Adipocyte (in vitro differentiated cells): Measurements from ENCODE around the gene ZNF667.

Experiments
- DNase-seq: peaks from one replicate; pipeline ENCODE4 v3.0.0-alpha.2; 2015; ENCODE audit warnings: low read depth
- H3K27me3 ChIP-seq: replicated peaks from 2 replicates; pipeline ENCODE4 v1.7.0; 2013; ENCODE audit warnings: mild to moderate bottlenecking, low read length, moderate library complexity; ENCODE audit not compliant: control insufficient read depth, insufficient read depth
- H3K36me3 ChIP-seq: 2 replicates; pipeline ENCODE4 v1.7.0; 2013; ENCODE audit warnings: low read length, mild to moderate bottlenecking, moderate library complexity; ENCODE audit not compliant: control insufficient read depth, insufficient read depth, severe bottlenecking
- H3K4me1 ChIP-seq: 2 replicates; pipeline ENCODE4 v1.7.0; 2013; ENCODE audit warnings: mild to moderate bottlenecking, low read length, moderate library complexity; ENCODE audit not compliant: control insufficient read depth, insufficient read depth
- H3K4me3 ChIP-seq: 2 replicates; pipeline ENCODE4 v1.7.0; 2013; ENCODE audit warnings: mild to moderate bottlenecking, low read length, moderate library complexity
- H3K9ac ChIP-seq: 2 replicates; pipeline ENCODE4 v1.7.0; 2013; ENCODE audit warnings: mild to moderate bottlenecking, low read length, moderate library complexity
- H3K9me3 ChIP-seq: 2 replicates; pipeline ENCODE4 v1.7.0; 2013; ENCODE audit warnings: mild to moderate bottlenecking, low read length, moderate library complexity; ENCODE audit not compliant: control insufficient read depth

The ZNF667 gene

DNA sequence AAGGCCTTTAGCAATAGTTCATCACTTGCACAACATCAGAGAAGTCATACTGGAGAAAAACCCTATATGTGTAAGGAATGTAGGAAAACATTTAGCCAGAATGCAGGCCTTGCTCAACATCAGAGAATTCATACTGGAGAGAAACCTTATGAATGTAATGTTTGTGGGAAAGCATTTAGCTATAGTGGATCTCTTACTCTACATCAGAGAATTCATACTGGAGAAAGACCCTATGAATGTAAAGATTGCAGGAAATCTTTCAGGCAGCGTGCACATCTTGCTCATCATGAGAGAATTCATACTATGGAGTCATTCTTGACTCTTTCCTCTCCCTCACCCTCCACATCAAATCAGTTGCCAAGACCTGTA is 53.2 kb downstream of the ZNF667 start:
- DNase-seq, result no peak
- Histone ChIP-seq H3K9me3 (peaks cover 100% of the 10 kb centered on the region), H3K9ac (no peak overlapping the region), H3K27me3 (no peaks in the 10 kb centered on the region), H3K4me3 (peak overlapping the region; percentile 75), H3K36me3 (peaks cover 60% of the 10 kb centered on the region), H3K4me1 (no peaks in the 10 kb centered on the region)

GRCh38 chr19:56423276-56423984 is 53.7 kb downstream of the ZNF667 start:
- peaks cover 100% of the 10 kb centered on the region for H3K9me3 ChIP-seq
- no peak for DNase-seq
- H3K36me3 ChIP-seq, result peaks cover 66% of the 10 kb centered on the region
- H3K27me3 ChIP-seq, result no peaks in the 10 kb centered on the region
- H3K4me3 ChIP-seq, result peak overlapping the region; percentile 75
- no peak overlapping the region for H3K9ac ChIP-seq
- H3K4me1 ChIP-seq, result no peaks in the 10 kb centered on the region

DNA sequence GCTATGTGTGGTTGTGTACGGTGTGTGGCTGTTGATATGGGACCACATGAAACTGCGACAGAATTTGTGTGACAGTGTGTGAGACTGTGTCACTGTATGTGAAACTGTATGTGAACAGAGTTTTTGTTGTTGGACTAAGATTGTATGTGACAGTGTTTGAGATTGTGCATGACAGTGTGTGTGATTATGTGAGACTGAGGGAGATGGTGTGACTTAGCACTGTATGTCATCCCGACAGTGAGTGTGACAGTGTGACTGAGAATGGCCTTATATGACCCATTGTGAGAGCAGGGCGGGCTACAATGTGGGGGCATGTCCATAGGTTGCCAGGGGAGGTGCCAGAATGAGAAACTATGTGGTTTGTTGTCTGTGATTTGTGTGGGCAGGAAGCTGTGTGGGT is 72.1 kb downstream of the ZNF667 start:
- Histone ChIP-seq H3K27me3 (no peaks in the 10 kb centered on the region), H3K9me3 (peaks cover 49% of the 10 kb centered on the region), H3K36me3 (peaks cover 39% of the 10 kb centered on the region), H3K9ac (peak overlapping the region; percentile 97), H3K4me3 (peak overlapping the region; percentile 85), H3K4me1 (peaks cover 14% of the 10 kb centered on the region)
- DNase-seq, result no peak

DNA sequence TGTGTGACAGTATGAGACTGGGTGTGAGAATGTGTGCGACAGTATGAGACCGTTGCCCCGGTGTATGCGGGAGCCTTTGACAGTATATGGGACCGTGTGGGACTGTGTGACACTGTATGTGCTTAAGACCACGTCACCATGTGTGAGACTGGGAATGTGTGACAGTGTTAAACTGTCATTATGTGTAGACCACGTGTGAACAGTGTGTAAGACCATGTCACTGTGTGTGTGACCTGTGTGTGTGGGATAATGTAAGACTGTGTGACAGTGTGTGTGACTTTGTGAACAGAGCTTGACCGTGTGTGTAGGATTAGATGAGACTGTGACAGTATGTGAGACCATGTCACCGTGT is 72.5 kb downstream of the ZNF667 start:
- Histone ChIP-seq H3K4me3 (peak overlapping the region; percentile 85), H3K27me3 (no peaks in the 10 kb centered on the region), H3K9ac (peak overlapping the region; percentile 97), H3K9me3 (peaks cover 49% of the 10 kb centered on the region), H3K36me3 (peaks cover 39% of the 10 kb centered on the region), H3K4me1 (peaks cover 14% of the 10 kb centered on the region)
- no peak for DNase-seq

DNA sequence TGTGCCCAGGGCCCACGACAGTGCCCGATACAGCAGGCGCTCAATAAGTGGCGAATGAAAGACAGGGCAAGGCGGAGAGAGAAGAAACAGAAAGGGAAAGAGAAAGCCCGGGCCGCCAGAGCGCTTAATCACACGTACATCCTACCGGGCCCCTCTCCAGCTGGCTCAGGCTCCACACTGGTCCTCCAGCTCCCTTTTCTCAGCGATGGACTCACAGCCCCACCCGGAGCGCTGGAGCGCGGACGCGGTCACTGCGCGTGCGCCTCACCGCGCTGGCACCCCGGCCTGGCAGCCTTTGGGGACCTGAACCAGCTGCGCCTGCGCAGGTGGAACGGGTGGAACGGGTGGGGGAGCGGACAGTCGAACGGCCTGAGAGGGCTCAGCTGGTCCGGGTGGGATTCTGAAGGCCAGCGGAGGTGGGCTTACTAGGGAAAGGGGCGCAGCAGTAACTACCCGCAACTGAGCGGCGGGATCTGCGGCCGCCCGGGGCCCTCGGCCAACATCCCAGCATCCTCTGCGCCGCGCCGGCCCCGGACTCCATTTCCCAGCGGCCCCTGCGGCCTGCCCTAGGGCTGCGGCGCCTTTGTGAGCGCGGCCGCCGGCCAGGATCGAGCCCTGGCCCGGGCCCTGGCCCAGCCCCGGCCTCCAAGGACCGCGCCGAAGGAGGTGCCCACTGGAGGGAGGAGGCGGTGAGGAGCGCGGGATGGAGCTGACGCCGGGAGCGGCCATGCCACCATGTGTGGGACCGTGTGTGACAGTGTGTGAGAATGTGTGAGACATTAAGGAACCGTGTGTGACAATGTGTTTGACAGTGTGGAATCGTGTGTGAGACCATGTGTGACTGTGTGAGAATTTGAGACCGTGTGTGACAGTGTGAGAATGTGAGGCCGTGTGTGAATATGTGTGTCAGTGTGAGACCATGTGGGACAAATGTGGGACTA is 73.1 kb downstream of the ZNF667 start, which contains the start of gene ZNF583:
Gene ZNF583 (plus strand): TSS at position 569 of the 941 bp plus-strand sequence. CDS start 2,783 bp downstream, outside the sequence.
- H3K27me3 ChIP-seq, result no peaks in the 10 kb centered on the region
- H3K36me3 ChIP-seq, result peaks cover 38% of the 10 kb centered on the region
- peak within 1 kb of the TSS; percentile 85 for H3K4me3 ChIP-seq
- peak within 1 kb of the TSS; percentile 97 for H3K9ac ChIP-seq
- DNase-seq, result peak; percentile 98
- peaks cover 45% of the 10 kb centered on the region for H3K9me3 ChIP-seq
- peaks cover 14% of the 10 kb centered on the region for H3K4me1 ChIP-seq

DNA sequence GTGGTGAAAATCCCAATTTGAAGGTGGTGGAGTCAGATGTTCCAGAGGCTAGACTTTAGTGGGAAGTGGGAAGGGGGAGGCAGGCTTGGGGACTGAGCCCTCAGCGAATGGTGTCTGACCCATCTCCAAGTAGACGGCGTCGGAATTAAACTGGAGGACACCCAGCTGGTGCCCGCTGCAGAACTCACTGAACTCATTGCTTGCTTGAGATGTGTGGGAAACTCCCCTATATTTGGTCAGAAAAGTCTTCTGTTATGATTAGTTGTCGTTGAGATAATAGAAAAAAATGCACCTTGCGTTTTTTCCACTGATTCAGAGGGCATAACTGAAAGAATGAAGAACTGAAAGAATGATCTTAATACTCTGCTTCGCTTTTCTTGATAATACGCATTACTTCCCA is 73.9 kb downstream of the ZNF667 start:
- H3K27me3 ChIP-seq, result no peaks in the 10 kb centered on the region
- peaks cover 14% of the 10 kb centered on the region for H3K4me1 ChIP-seq
- H3K9me3 ChIP-seq, result peaks cover 37% of the 10 kb centered on the region
- H3K9ac ChIP-seq, result peak overlapping the region; percentile 97
- peak overlapping the region; percentile 85 for H3K4me3 ChIP-seq
- peak; percentile 34 for DNase-seq
- H3K36me3 ChIP-seq, result peaks cover 37% of the 10 kb centered on the region

GRCh38 chr19:56400485-56400884 is 76.7 kb downstream of the ZNF667 start:
- H3K9me3 ChIP-seq, result peaks cover 14% of the 10 kb centered on the region

DNA sequence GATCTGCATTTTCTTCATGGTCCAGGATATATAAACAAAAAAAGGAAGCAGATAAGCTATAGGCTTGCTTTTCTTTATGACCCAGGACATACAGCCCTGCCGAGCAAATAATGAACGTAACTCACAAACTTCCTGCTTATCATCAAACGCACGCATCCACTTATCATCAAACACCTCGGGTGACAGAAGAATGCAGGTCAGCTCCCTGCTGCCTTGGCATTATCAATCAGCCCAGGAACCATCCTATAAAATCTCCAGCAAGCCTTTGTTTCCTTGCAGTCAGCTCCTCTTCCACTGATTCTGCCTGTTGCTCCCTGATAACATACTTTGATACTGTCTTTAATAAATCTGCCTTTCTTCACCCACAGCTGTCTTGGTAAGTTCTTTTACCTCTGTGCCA is 78.3 kb downstream of the ZNF667 start:
- Histone ChIP-seq H3K9me3 (peaks cover 14% of the 10 kb centered on the region), H3K27me3 (no peaks in the 10 kb centered on the region), H3K4me1 (peaks cover 11% of the 10 kb centered on the region), H3K4me3 (no peak overlapping the region), H3K9ac (no peak overlapping the region), H3K36me3 (peaks cover 27% of the 10 kb centered on the region)
- no peak for DNase-seq

More at GRCh38 chr19:56400485-56400884, 76.7 kb downstream of the ZNF667 start:
- Histone ChIP-seq H3K27me3 (no peaks in the 10 kb centered on the region), H3K9ac (no peak overlapping the region), H3K4me3 (no peak overlapping the region), H3K36me3 (peaks cover 27% of the 10 kb centered on the region), H3K4me1 (peaks cover 14% of the 10 kb centered on the region)
- DNase-seq, result no peak

DNA sequence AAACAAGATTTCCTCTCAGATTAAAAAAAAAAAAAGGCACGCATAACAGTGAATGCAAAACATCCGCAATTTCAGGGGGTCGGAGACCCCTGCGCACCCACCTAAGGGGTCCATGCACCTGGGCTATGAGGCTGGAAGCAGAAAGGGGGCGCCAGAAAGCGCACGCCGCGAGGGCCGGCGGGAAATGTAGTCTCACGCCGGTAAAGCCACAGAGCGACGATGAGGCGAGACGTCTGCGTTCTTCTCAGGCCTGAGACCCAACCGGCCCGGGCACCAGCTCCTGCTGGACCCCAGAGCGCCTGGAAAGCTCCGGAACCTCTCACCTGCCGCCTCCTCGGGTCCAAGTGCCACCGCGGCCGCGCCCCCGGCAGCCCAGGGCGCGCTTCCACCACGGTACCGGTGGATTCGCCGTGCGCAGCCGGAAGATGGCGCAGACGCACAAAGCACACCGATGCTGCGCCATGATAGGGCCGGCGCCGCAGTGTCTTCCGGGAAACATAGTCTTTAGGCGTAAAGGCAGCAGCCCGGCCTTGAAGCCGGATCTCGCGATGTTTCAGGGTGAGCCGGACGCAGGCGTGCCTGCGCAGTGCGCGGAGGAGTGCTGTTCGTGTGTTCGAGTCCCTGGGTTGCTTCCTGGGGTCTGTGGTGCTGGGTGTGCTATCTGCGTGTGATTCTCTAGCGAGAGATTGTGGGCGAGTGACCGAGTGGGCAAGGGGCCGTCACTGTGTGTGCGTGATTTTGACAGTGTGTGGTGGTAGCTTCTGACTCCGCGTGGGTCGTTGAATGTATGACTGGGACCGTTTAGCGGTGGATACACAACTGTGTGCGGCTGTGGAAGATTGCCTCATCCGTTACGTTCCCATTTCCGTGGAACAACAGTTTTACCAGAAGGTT is 83.8 kb downstream of the ZNF667 start, which contains the start of gene ZNF582:
Gene ZNF582 (minus strand): TSS at position 416 of the 894 bp plus-strand sequence. CDS start 1,782 bp downstream, outside the sequence.
- H3K27me3 ChIP-seq, result no peaks in the 10 kb centered on the region

More for the DNA sequence above, 83.8 kb downstream of the ZNF667 start, which contains the start of gene ZNF582:
- Histone ChIP-seq H3K4me1 (peaks cover 11% of the 10 kb centered on the region), H3K4me3 (peak within 1 kb of the TSS; percentile 93), H3K36me3 (peaks cover 27% of the 10 kb centered on the region), H3K9ac (peak within 1 kb of the TSS; percentile 95), H3K9me3 (no peaks in the 10 kb centered on the region)
- peak; percentile 99 for DNase-seq
